ENCODE measurements around the gene EP300. TPM values are rescaled to one million over a fixed set of nuclear protein-coding genes. Genes with fewer than 3 reads are reported as not detected.

EP300 gene
- total RNA-seq, 1 donor from 2014 or later, result 78.9 TPM

- no peak overlapping the region for H3K4me3 ChIP-seq
- H3K27ac ChIP-seq, result peak overlapping the region; percentile 72
- H3K36me3 ChIP-seq, result no peaks in the 10 kb centered on the region
- no peaks in the 10 kb centered on the region for H3K27me3 ChIP-seq
- ATAC-seq, result peak; percentile 71
- intact Hi-C loops (cut with DNase I), result no loop called here
- no peaks in the 10 kb centered on the region for H3K9me3 ChIP-seq
- no peak for TF ChIP-seq CTCF (IDR thresholded peaks at IDR 0.05)
- DNase-seq, result peak; percentile 76
- no peaks in the 10 kb centered on the region for H3K4me1 ChIP-seq
These were observed 21.6 kb upstream of the EP300 start for GRCh38 chr22:41070665-41071331.

- H3K27me3 ChIP-seq, result no peaks in the 10 kb centered on the region
- no peaks in the 10 kb centered on the region for H3K9me3 ChIP-seq
- H3K4me3 ChIP-seq, result no peak overlapping the region
- ATAC-seq, result no peak
- intact Hi-C loops (cut with DNase I), result no loop called here
- no peaks in the 10 kb centered on the region for H3K4me1 ChIP-seq
- H3K27ac ChIP-seq, result no peak overlapping the region
- H3K36me3 ChIP-seq, result no peaks in the 10 kb centered on the region
- no peak for TF ChIP-seq CTCF (IDR thresholded peaks at IDR 0.05)
- DNase-seq, result no peak
These were observed 18.3 kb upstream of the EP300 start for GRCh38 chr22:41074061-41074460.

GRCh38 chr22:41074466-41074865, 17.9 kb upstream of the EP300 start:
- Histone ChIP-seq H3K27ac (no peak overlapping the region), H3K36me3 (no peaks in the 10 kb centered on the region), H3K27me3 (no peaks in the 10 kb centered on the region), H3K4me1 (no peaks in the 10 kb centered on the region), H3K4me3 (no peak overlapping the region), H3K9me3 (no peaks in the 10 kb centered on the region)
- ATAC-seq (no peak), DNase-seq (no peak)
- intact Hi-C loops (cut with DNase I), result no loop called here
- no peak for TF ChIP-seq CTCF (IDR thresholded peaks at IDR 0.05)

DNA sequence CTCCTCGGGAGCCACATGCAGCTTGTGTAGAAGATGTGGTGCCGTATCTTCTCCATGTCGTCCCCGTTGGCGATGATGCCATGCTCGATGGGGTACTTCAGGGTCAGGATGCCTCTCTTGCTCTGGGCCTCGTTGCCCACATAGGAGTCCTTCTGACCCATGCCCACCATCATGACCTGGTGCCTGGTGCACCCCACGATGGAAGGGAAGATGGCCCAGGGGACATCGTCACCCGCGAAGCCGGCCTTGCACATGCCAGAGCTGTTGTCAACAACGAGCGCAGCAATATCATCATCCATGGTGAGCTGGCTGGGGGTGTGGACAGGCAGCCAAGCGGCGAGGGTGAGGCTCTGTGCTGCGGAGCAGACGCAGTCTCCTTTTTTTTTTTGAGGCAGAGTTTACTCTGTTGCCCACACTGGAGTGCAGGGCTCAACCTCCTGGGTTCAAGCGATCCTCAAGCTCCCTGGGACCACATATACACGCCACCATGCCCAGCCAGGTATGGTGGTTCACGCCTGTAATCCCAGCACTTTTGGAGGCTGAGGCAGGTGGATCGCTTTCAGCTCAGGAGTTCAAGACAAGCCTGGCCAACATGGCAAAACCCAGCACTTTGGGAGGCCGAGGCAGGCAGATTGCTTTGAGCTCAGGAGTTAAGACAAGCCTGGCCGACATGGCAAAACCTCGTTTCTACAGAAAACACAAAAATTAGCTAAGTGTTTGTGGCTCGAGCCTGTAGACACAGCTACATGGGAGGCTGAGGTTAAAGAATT, 17.3 kb upstream of the EP300 start:
- intact Hi-C loops (cut with DNase I), result no loop called here
- Histone ChIP-seq H3K36me3 (no peaks in the 10 kb centered on the region), H3K4me1 (no peaks in the 10 kb centered on the region), H3K27me3 (no peaks in the 10 kb centered on the region), H3K9me3 (no peaks in the 10 kb centered on the region), H3K27ac (no peak overlapping the region), H3K4me3 (no peak overlapping the region)
- ATAC-seq, result no peak
- TF ChIP-seq CTCF (IDR thresholded peaks at IDR 0.05), result no peak
- DNase-seq, result no peak

DNA sequence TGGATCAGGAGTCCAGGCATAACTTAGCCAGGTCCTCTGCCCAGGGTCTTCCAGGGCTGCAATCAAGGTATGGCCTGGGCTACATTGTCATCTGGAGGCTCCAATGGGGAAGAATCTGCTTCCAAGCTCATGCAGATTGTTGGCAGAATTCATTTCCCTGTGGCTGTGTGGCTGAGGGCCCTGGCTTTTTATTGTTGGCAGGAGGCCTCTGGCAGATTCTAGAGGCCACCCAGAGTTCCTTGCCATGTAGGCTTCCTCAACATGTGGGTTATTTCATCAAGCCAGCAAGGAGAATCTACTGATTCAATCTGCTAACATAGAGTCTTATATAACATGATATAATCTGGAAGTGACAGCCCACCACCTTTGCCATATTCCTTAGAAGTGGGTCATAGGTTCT, 16.4 kb upstream of the EP300 start:
- ATAC-seq, result no peak
- intact Hi-C loops (cut with DNase I), result no loop called here

More for the DNA sequence above, 16.4 kb upstream of the EP300 start:
- Histone ChIP-seq H3K27me3 (no peaks in the 10 kb centered on the region), H3K9me3 (no peaks in the 10 kb centered on the region), H3K36me3 (no peaks in the 10 kb centered on the region), H3K4me1 (no peaks in the 10 kb centered on the region), H3K27ac (no peak overlapping the region), H3K4me3 (no peak overlapping the region)
- DNase-seq, result no peak
- TF ChIP-seq CTCF (IDR thresholded peaks at IDR 0.05), result no peak

Data from upper lobe of right lung (tissue), 1 donor.